CD4-positive, alpha-beta T cell treated with Interferon alpha-2 for 1 hour (primary cell): ENCODE measurements around the gene PRRC2B.
"Not testable (repeated sequence)": the region's sequence is repeated elsewhere in the genome, so short reads cannot be mapped to it uniquely, and the experiment has no call there.

Experiments used
- DNase-seq, 2 donors: peaks; one replicate each; pipeline ENCODE4 v3.0.0-alpha.2; 2020 to 2022

PRRC2B gene

GRCh38 chr9:131438190-131438589 is 44.3 kb downstream of the PRRC2B start:
- no peak for DNase-seq

- no peak for DNase-seq
Observed at GRCh38 chr9:131439224-131439623, 45.3 kb downstream of the PRRC2B start.

- peak; percentile 21 to 32 for DNase-seq
Observed at GRCh38 chr9:131441441-131441840, 47.6 kb downstream of the PRRC2B start.

- DNase-seq: no peak
Observed at GRCh38 chr9:131442351-131442750, 48.5 kb downstream of the PRRC2B start.

GRCh38 chr9:131443648-131444047 is 49.8 kb downstream of the PRRC2B start:
- DNase-seq: no peak

GRCh38 chr9:131446276-131446675 is 52.4 kb downstream of the PRRC2B start:
- no peak for DNase-seq

GRCh38 chr9:131447148-131447547 is 53.3 kb downstream of the PRRC2B start:
- no peak for DNase-seq

GRCh38 chr9:131447600-131447999 is 53.7 kb downstream of the PRRC2B start:
- DNase-seq: no peak

- DNase-seq: no peak
Observed at GRCh38 chr9:131448818-131449217, 54.9 kb downstream of the PRRC2B start.

- no peak for DNase-seq
Observed at GRCh38 chr9:131449276-131449675, 55.4 kb downstream of the PRRC2B start.

- DNase-seq: no peak
Observed at GRCh38 chr9:131454028-131454427, 60.1 kb downstream of the PRRC2B start.

GRCh38 chr9:131455655-131456054 is 61.8 kb downstream of the PRRC2B start:
- DNase-seq: not testable (repeated sequence)

GRCh38 chr9:131457746-131458145 is 63.9 kb downstream of the PRRC2B start:
- DNase-seq: no peak

- no peak for DNase-seq
Observed at GRCh38 chr9:131459056-131459455, 65.2 kb downstream of the PRRC2B start.

GRCh38 chr9:131461166-131461565 is 67.3 kb downstream of the PRRC2B start:
- no peak for DNase-seq

- DNase-seq: no peak
Observed at GRCh38 chr9:131464354-131465000, 70.6 kb downstream of the PRRC2B start.

- DNase-seq: no peak
Observed at GRCh38 chr9:131465401-131465800, 71.5 kb downstream of the PRRC2B start.

- DNase-seq: no peak
Observed at GRCh38 chr9:131467214-131467935, 73.5 kb downstream of the PRRC2B start.

GRCh38 chr9:131468031-131468430 is 74.1 kb downstream of the PRRC2B start:
- no peak for DNase-seq

- DNase-seq: no peak
Observed at GRCh38 chr9:131469356-131469755, 75.5 kb downstream of the PRRC2B start.

GRCh38 chr9:131469951-131470350 is 76.1 kb downstream of the PRRC2B start:
- no peak for DNase-seq

- DNase-seq: no peak
Observed at GRCh38 chr9:131470581-131470991, 76.7 kb downstream of the PRRC2B start.

GRCh38 chr9:131472085-131472484 is 78.2 kb downstream of the PRRC2B start:
- not testable (repeated sequence) for DNase-seq

GRCh38 chr9:131473198-131473885 is 79.5 kb downstream of the PRRC2B start:
- no peak for DNase-seq
